Peyer's patch (tissue), 4 donors: ENCODE measurements around the gene TIMM8A. TPM values are rescaled to one million over a fixed set of nuclear protein-coding genes. Genes with fewer than 3 reads are reported as not detected.

ENCODE experiments used
- DNase-seq, 3 donors: peaks; one replicate each; pipeline ENCODE4 v3.0.0-alpha.2; 2017 to 2019
- H3K27ac ChIP-seq, 4 donors: fragments of 200-600 bp; sonication (generic); one replicate each; pipeline ENCODE4 v1.5.1; 2016 to 2019
- H3K27me3 ChIP-seq, 2 donors: fragments of 200-600 bp; sonication (generic); one replicate each; pipeline ENCODE4 v1.5.1; 2019
- H3K36me3 ChIP-seq, 3 donors: fragments of 200-600 bp; sonication (generic); one replicate each; pipeline ENCODE4 v1.5.1; 2016 to 2019
- H3K4me1 ChIP-seq, 4 donors: fragments of 200-600 bp; sonication (generic); one replicate each; pipeline ENCODE4 v1.5.1; 2016 to 2019
- H3K4me3 ChIP-seq, 4 donors: fragments of 200-600 bp; sonication (generic); 1 replicate in 3 of 4; 2 replicates in 1 of 4; pipeline ENCODE4 v1.5.1; 2016 to 2019; ENCODE audit warnings: mild to moderate bottlenecking in 1 of 4
- H3K9me3 ChIP-seq, 4 donors: fragments of 200-600 bp; sonication (generic); one replicate each; pipeline ENCODE4 v1.5.1; 2016 to 2019; ENCODE audit warnings: mild to moderate bottlenecking in 1 of 4
- POLR2A ChIP-seq, 2 donors: fragments of 450-650 bp; IDR thresholded peaks; one replicate each; pipeline ENCODE4 v1.5.1; 2017; ENCODE audit warnings: antibody characterized with exemption in 2 of 2, mild to moderate bottlenecking in 2 of 2, moderate library complexity in 2 of 2
- small RNA-seq, 2 donors: library from RNA; depleted of rRNA; stranded (forward); fragments of <200 nt; gene quantifications; one replicate each; pipeline ENCODE3, GENCODE V24; 2016
- total RNA-seq, 4 donors: library from RNA; depleted of rRNA; stranded (reverse); fragments of >200 nt; gene quantifications; one replicate each; pipeline ENCODE4 v1.1.0, GENCODE V29; 2016
- TF ChIP-seq, protein P1 (sequence below), 6 experiments: fragments of 450-650 bp in 4 of 6; fragments of 200-600 bp in 2 of 6; sonication (generic) in 1 of 6; IDR thresholded peaks; one replicate each; pipeline ENCODE4 v1.5.1; 2017 to 2019; ENCODE audit warnings: antibody characterized with exemption in 6 of 6, mild to moderate bottlenecking in 3 of 6, moderate library complexity in 1 of 6

TIMM8A gene
- total RNA-seq, 4 donors from 2014 or later: 5.2 to 11.6 (median 10.1) TPM

DNA sequence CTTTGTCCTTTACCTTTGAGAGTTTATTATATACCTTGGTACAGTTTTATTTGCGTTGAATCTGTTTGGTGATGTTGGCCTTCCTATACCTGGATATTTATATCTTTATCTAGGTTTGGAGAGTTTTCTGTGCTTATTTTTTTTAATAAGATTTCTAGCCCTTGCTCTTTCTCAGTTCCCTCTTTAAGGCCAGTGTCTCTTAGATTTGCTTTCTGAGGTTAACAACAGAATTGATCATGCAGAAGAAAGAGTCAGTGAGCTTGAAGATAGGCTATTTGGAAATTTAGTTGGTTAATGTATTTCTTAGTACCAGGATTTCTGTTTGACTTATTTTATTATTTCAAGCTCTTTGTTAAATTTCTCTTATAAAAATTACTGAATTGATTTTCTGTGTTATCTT is 44.8 kb downstream of the TIMM8A start:
- no peaks in the 10 kb centered on the region for H3K36me3 ChIP-seq

More for the DNA sequence above, 44.8 kb downstream of the TIMM8A start:
- DNase-seq: no peak
- Histone ChIP-seq H3K27ac (no peak overlapping the region), H3K4me3 (no peak overlapping the region), H3K9me3 (no peaks in the 10 kb centered on the region), H3K4me1 (no peaks in the 10 kb centered on the region), H3K27me3 (no peaks in the 10 kb centered on the region)
- no peak for TF ChIP-seq POLR2A (IDR thresholded peaks at IDR 0.05)
- TF ChIP-seq, protein P1, sequence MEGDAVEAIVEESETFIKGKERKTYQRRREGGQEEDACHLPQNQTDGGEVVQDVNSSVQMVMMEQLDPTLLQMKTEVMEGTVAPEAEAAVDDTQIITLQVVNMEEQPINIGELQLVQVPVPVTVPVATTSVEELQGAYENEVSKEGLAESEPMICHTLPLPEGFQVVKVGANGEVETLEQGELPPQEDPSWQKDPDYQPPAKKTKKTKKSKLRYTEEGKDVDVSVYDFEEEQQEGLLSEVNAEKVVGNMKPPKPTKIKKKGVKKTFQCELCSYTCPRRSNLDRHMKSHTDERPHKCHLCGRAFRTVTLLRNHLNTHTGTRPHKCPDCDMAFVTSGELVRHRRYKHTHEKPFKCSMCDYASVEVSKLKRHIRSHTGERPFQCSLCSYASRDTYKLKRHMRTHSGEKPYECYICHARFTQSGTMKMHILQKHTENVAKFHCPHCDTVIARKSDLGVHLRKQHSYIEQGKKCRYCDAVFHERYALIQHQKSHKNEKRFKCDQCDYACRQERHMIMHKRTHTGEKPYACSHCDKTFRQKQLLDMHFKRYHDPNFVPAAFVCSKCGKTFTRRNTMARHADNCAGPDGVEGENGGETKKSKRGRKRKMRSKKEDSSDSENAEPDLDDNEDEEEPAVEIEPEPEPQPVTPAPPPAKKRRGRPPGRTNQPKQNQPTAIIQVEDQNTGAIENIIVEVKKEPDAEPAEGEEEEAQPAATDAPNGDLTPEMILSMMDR (IDR thresholded peaks at IDR 0.05): no peak

Small RNA genes within 50 kb of the gene (small RNA-seq; reads per million reads assigned to genes)
- 0 reads per million in 2 donors for gene RNU6-934P

Other genes with a start within 250 kb of the TIMM8A start
- 1 to 10 TPM in 1 of 4 donors, under 1 TPM in 1, not detected in 2; 0.19 to 2.5 TPM for gene DRP2, start 129.0 kb downstream of the TIMM8A start, total RNA-seq
- not detected for gene TAF7L, start 57.4 kb downstream of the TIMM8A start, total RNA-seq
- gene BTK, start 37.4 kb upstream of the TIMM8A start, total RNA-seq: 10 to 100 TPM in 1 of 4 donors, 1 to 10 TPM in 2, not detected in 1; 1.4 to 66.8 (median 6.0) TPM
- 100 to 1,000 TPM; 236 to 729 (median 490) TPM for gene RPL36A, start 42.3 kb upstream of the TIMM8A start, total RNA-seq
- 10 to 100 TPM; 25.6 to 53.8 (median 36.0) TPM for gene GLA, start 59.2 kb upstream of the TIMM8A start, total RNA-seq
- gene HNRNPH2, start 59.5 kb upstream of the TIMM8A start, total RNA-seq: 10 to 100 TPM; 29.4 to 64.5 (median 43.1) TPM
- gene ARMCX4, start 136.7 kb upstream of the TIMM8A start, total RNA-seq: 10 to 100 TPM; 11.8 to 20.0 (median 16.3) TPM
- 10 to 100 TPM in 1 of 4 donors, 1 to 10 TPM in 3; 1.8 to 25.6 (median 4.5) TPM for gene ARMCX1, start 201.8 kb upstream of the TIMM8A start, total RNA-seq